HEK293 (cell line): Measurements from ENCODE around the gene EYA2.

ENCODE experiments used
- YY1 ChIP-seq: fragments of 450-650 bp; formaldehyde crosslinking; IDR thresholded peaks from 2 replicates; pipeline ENCODE4 v1.5.1; 2018; ENCODE audit warnings: missing biosample characterization, missing genetic modification characterization
- ZIC2 ChIP-seq: fragments of 450-650 bp; formaldehyde crosslinking; IDR thresholded peaks from 2 replicates; pipeline ENCODE4 v1.5.1; 2016; ENCODE audit warnings: missing biosample characterization, missing genetic modification characterization
- ZNF221 ChIP-seq: fragments of 450-650 bp; formaldehyde crosslinking; IDR thresholded peaks from 2 replicates; pipeline ENCODE4 v1.5.1; 2017; ENCODE audit warnings: missing biosample characterization, missing genetic modification characterization, borderline replicate concordance
- ZNF24 ChIP-seq: fragments of 450-650 bp; formaldehyde crosslinking; IDR thresholded peaks from 2 replicates; pipeline ENCODE4 v1.5.1; 2016; ENCODE audit warnings: missing biosample characterization, missing genetic modification characterization
- ZNF274 ChIP-seq, 2 experiments: fragments of 200-500 bp in 1 of 2; fragments of 450-650 bp in 1 of 2; sonication (Bioruptor generic) in 1 of 2; formaldehyde crosslinking in 1 of 2; IDR thresholded peaks; 2 replicates each; pipeline versions ENCODE4 v1.5.1 to v1.6.1; 2014 to 2016; ENCODE audit warnings: borderline replicate concordance in 1 of 2, inconsistent platforms in 1 of 2, low read length in 1 of 2, missing biosample characterization in 1 of 2, missing genetic modification characterization in 1 of 2
- ZNF302 ChIP-seq: fragments of 450-650 bp; formaldehyde crosslinking; IDR thresholded peaks from 2 replicates; pipeline ENCODE4 v1.5.1; 2016; ENCODE audit warnings: missing biosample characterization, missing genetic modification characterization, low read depth
- ZNF350 ChIP-seq: fragments of 450-650 bp; formaldehyde crosslinking; IDR thresholded peaks from 2 replicates; pipeline ENCODE4 v1.5.0; 2017; ENCODE audit warnings: missing biosample characterization, mild to moderate bottlenecking, missing genetic modification characterization
- ZNF792 ChIP-seq: fragments of 450-650 bp; formaldehyde crosslinking; IDR thresholded peaks from 2 replicates; pipeline ENCODE4 v1.5.1; 2016; ENCODE audit warnings: missing biosample characterization, missing genetic modification characterization
- TF ChIP-seq, protein P1 (sequence below): fragments of 450-650 bp; formaldehyde crosslinking; IDR thresholded peaks from 2 replicates; pipeline ENCODE4 v1.5.1; 2016; ENCODE audit warnings: missing biosample characterization, missing genetic modification characterization
- TF ChIP-seq, protein P2 (sequence below): fragments of 450-650 bp; formaldehyde crosslinking; IDR thresholded peaks from 2 replicates; pipeline ENCODE4 v1.5.1; 2016; ENCODE audit warnings: missing biosample characterization, missing genetic modification characterization
- TF ChIP-seq, protein P3 (sequence below): fragments of 450-650 bp; formaldehyde crosslinking; IDR thresholded peaks from 2 replicates; pipeline ENCODE4 v1.5.1; 2016; ENCODE audit warnings: missing biosample characterization, missing genetic modification characterization
- TF ChIP-seq, protein P4 (sequence below): fragments of 450-650 bp; formaldehyde crosslinking; IDR thresholded peaks from 2 replicates; pipeline ENCODE4 v1.5.1; 2016; ENCODE audit warnings: missing biosample characterization, missing genetic modification characterization, borderline replicate concordance

DNA sequence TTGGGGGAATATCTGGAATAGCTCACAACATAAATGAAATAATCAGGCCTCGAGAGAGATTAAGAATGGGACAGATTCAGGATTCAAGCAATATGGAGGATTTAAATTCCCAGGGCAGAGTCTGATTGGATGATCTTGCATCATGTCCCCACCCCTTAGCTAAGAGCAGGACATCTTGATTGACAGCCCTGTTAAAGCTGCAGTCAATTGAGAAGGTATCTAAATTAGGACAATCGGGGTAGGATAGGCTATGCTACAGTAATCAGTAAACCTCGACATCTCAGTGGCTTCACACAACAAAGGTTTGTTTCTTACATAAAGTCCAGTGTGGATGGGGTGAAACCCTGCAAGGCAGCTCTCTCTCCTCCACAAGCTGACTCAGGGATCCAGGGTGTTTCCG is 109.5 kb downstream of the EYA2 start:
- TF ChIP-seq, protein P1, sequence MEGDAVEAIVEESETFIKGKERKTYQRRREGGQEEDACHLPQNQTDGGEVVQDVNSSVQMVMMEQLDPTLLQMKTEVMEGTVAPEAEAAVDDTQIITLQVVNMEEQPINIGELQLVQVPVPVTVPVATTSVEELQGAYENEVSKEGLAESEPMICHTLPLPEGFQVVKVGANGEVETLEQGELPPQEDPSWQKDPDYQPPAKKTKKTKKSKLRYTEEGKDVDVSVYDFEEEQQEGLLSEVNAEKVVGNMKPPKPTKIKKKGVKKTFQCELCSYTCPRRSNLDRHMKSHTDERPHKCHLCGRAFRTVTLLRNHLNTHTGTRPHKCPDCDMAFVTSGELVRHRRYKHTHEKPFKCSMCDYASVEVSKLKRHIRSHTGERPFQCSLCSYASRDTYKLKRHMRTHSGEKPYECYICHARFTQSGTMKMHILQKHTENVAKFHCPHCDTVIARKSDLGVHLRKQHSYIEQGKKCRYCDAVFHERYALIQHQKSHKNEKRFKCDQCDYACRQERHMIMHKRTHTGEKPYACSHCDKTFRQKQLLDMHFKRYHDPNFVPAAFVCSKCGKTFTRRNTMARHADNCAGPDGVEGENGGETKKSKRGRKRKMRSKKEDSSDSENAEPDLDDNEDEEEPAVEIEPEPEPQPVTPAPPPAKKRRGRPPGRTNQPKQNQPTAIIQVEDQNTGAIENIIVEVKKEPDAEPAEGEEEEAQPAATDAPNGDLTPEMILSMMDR (tag by site-specific recombination) = no peak
- TF ChIP-seq YY1 (tag by site-specific recombination) = no peak
- TF ChIP-seq, protein P2, sequence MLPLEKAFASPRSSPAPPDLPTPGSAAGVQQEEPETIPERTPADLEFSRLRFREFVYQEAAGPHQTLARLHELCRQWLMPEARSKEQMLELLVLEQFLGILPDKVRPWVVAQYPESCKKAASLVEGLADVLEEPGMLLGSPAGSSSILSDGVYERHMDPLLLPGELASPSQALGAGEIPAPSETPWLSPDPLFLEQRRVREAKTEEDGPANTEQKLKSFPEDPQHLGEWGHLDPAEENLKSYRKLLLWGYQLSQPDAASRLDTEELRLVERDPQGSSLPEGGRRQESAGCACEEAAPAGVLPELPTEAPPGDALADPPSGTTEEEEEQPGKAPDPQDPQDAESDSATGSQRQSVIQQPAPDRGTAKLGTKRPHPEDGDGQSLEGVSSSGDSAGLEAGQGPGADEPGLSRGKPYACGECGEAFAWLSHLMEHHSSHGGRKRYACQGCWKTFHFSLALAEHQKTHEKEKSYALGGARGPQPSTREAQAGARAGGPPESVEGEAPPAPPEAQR = no peak
- TF ChIP-seq ZNF221 = no peak
- TF ChIP-seq ZIC2 (tag by site-specific recombination) = no peak
- TF ChIP-seq, protein P3, sequence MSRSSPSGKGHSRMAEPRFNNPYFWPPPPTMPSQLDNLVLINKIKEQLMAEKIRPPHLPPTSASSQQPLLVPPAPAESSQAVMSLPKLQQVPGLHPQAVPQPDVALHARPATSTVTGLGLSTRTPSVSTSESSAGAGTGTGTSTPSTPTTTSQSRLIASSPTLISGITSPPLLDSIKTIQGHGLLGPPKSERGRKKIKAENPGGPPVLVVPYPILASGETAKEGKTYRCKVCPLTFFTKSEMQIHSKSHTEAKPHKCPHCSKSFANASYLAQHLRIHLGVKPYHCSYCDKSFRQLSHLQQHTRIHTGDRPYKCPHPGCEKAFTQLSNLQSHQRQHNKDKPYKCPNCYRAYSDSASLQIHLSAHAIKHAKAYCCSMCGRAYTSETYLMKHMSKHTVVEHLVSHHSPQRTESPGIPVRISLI = no peak
- no peak for TF ChIP-seq ZNF24 (tag by site-specific recombination)
- no peak for TF ChIP-seq ZNF350 (tag by site-specific recombination)
- no peak for TF ChIP-seq ZNF792 (tag by site-specific recombination)
- TF ChIP-seq, protein P4, sequence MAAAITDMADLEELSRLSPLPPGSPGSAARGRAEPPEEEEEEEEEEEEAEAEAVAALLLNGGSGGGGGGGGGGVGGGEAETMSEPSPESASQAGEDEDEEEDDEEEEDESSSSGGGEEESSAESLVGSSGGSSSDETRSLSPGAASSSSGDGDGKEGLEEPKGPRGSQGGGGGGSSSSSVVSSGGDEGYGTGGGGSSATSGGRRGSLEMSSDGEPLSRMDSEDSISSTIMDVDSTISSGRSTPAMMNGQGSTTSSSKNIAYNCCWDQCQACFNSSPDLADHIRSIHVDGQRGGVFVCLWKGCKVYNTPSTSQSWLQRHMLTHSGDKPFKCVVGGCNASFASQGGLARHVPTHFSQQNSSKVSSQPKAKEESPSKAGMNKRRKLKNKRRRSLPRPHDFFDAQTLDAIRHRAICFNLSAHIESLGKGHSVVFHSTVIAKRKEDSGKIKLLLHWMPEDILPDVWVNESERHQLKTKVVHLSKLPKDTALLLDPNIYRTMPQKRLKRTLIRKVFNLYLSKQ = no peak
- no peak for TF ChIP-seq ZNF274 (IDR thresholded peaks at IDR 0.05; ENCODE audit: low read length)
- no peak for TF ChIP-seq ZNF274 (tag by site-specific recombination; IDR thresholded peaks at IDR 0.05; ENCODE audit: borderline replicate concordance)
- no peak for TF ChIP-seq ZNF302
